Glomerular endothelial cell (primary cell): ENCODE data around the gene KCNT2. TPM values are rescaled to one million over a fixed set of nuclear protein-coding genes. Genes with fewer than 3 reads are reported as not detected.

Experiments
- DNase-seq: peaks from one replicate; pipeline ENCODE4 v3.0.0-alpha.2; 2011; ENCODE audit warnings: low read depth, low spot score; ENCODE audit errors: extremely low read depth
- total RNA-seq: library from RNA; depleted of rRNA; stranded (reverse); fragments of >200 nt; gene quantifications from 2 replicates; pipeline ENCODE4 v1.2.3, GENCODE V29; 2015

The KCNT2 gene
- total RNA-seq, 1 donor from 2014 or later: 0.41 TPM

GRCh38 chr1:196403803-196404690, 204.2 kb downstream of the KCNT2 start:
- no peak for DNase-seq

GRCh38 chr1:196401891-196402290, 206.3 kb downstream of the KCNT2 start:
- no peak for DNase-seq

GRCh38 chr1:196401452-196401833, 206.8 kb downstream of the KCNT2 start:
- no peak for DNase-seq

- DNase-seq: no peak
These were observed 207.5 kb downstream of the KCNT2 start for GRCh38 chr1:196400478-196401451.

- DNase-seq: no peak
These were observed 208.5 kb downstream of the KCNT2 start for GRCh38 chr1:196399713-196400112.

GRCh38 chr1:196393742-196394141, 214.5 kb downstream of the KCNT2 start:
- no peak for DNase-seq

GRCh38 chr1:196393282-196393681, 215.0 kb downstream of the KCNT2 start:
- no peak for DNase-seq

GRCh38 chr1:196387766-196388165, 220.5 kb downstream of the KCNT2 start:
- no peak for DNase-seq

- DNase-seq: no peak
These were observed 223.1 kb downstream of the KCNT2 start for GRCh38 chr1:196385109-196385508.

- no peak for DNase-seq
These were observed 225.9 kb downstream of the KCNT2 start for GRCh38 chr1:196382383-196382782.

GRCh38 chr1:196381544-196381943, 226.7 kb downstream of the KCNT2 start:
- DNase-seq: no peak

- no peak for DNase-seq
These were observed 227.9 kb downstream of the KCNT2 start for GRCh38 chr1:196380316-196380715.

- no peak for DNase-seq
These were observed 230.4 kb downstream of the KCNT2 start for GRCh38 chr1:196377811-196378210.

- DNase-seq: no peak
These were observed 231.5 kb downstream of the KCNT2 start for GRCh38 chr1:196376630-196377328.

GRCh38 chr1:196373798-196374197, 234.4 kb downstream of the KCNT2 start:
- no peak for DNase-seq

GRCh38 chr1:196372896-196373536, 235.2 kb downstream of the KCNT2 start:
- no peak for DNase-seq

- DNase-seq: no peak
These were observed 240.4 kb downstream of the KCNT2 start for GRCh38 chr1:196367838-196368237.

- no peak for DNase-seq
These were observed 241.3 kb downstream of the KCNT2 start for GRCh38 chr1:196366817-196367495.

- no peak for DNase-seq
These were observed 247.0 kb downstream of the KCNT2 start for GRCh38 chr1:196361112-196361714.
